WTC11 (cell line): ENCODE measurements around the gene OSTC.

Experiments
- CTCF ChIP-seq: fragments of 200-600 bp; IDR thresholded peaks from 2 replicates; pipeline ENCODE4 v1.8.0; 2022; ENCODE audit warnings: antibody characterized with exemption
- GRHL2 ChIP-seq: fragments of 250-450 bp; sonication (Bioruptor Pico); IDR thresholded peaks from 2 replicates; pipeline ENCODE4 v1.8.0; 2022; ENCODE audit warnings: mild to moderate bottlenecking, moderate library complexity; ENCODE audit not compliant: insufficient replicate concordance, severe bottlenecking
- MAX ChIP-seq: sonication (generic); formaldehyde crosslinking; IDR thresholded peaks from 2 replicates; pipeline ENCODE4 v1.8.0; 2022; ENCODE audit warnings: mild to moderate bottlenecking, missing genetic modification reagents
- SP1 ChIP-seq: sonication (generic); formaldehyde crosslinking; conservative IDR thresholded peaks from 2 replicates; pipeline ENCODE4 v1.8.1; 2022; ENCODE audit warnings: missing genetic modification reagents
- STAT6 ChIP-seq: sonication (generic); formaldehyde crosslinking; conservative IDR thresholded peaks from 2 replicates; pipeline ENCODE4 v1.8.1; 2023; ENCODE audit warnings: mild to moderate bottlenecking, low read depth, missing genetic modification reagents, moderate library complexity
- USF2 ChIP-seq: sonication (generic); formaldehyde crosslinking; IDR thresholded peaks from 2 replicates; pipeline ENCODE4 v1.8.1; 2023; ENCODE audit warnings: mild to moderate bottlenecking, missing genetic modification reagents, moderate library complexity

- TF ChIP-seq CTCF (no peak), SP1 (CRISPR knock-in tag) (no peak), MAX (CRISPR knock-in tag) (no peak), USF2 (CRISPR knock-in tag) (no peak), STAT6 (CRISPR knock-in tag) (no peak), GRHL2 (CRISPR knock-in tag) (no peak)
Measured at GRCh38 chr4:108628411-108628810, 22.0 kb upstream of the OSTC start.
